Endothelial cell of umbilical vein (primary cell): ENCODE data around the gene PRXL2B. TPM values are rescaled to one million over a fixed set of nuclear protein-coding genes. Genes with fewer than 3 reads are reported as not detected.

Experiments
- BruUV-seq: library from RNA; stranded (reverse); fragments of 400-500 nt; replicated peaks from 2 replicates; lab custom pipeline; 2021; lab: Mats Ljungman, UMichigan
- CTCF ChIA-PET: fragments of 300-600, 350-600 bp; sonication (Branson Sonifier 250); formaldehyde crosslinking; loops from one replicate; lab custom pipeline; 2021; ENCODE audit warnings: antibody characterized with exemption, inconsistent platforms; lab: Charles Lee
- POLR2A ChIA-PET: fragments of 300-600, 350-600 bp; sonication (Branson Sonifier 250); formaldehyde crosslinking; loops from one replicate; lab custom pipeline; 2021; ENCODE audit warnings: antibody characterized with exemption, inconsistent platforms; lab: Charles Lee
- DNase-seq: peaks from one replicate; pipeline ENCODE4 v3.0.0-alpha.2; 2011; ENCODE audit warnings: low read depth, low spot score
- FAIRE-seq: peaks from 2 replicates; lab custom pipeline; 2011; peaks lifted over from hg19 to GRCh38; lab: Jason Lieb, UNC
- H2AFZ ChIP-seq: 2 replicates; pipeline ENCODE4 v1.6.0; 2012; ENCODE audit warnings: low read depth, low read length, control low read depth, inconsistent platforms
- H3K27ac ChIP-seq: 2 replicates; pipeline ENCODE4 v1.5.1; 2011; ENCODE audit warnings: low read depth, mild to moderate bottlenecking, control low read depth, low read length, moderate library complexity; ENCODE audit not compliant: insufficient read depth
- H3K27me3 ChIP-seq, 2 experiments: 2 replicates each; pipeline versions ENCODE4 v1.6.0 to v1.6.1; 2011; ENCODE audit warnings: low read length in 2 of 2, mixed read lengths in 1 of 2; ENCODE audit not compliant: control insufficient read depth in 2 of 2, insufficient read depth in 2 of 2
- H3K36me3 ChIP-seq, 2 experiments: 2 replicates in 1 of 2; 3 replicates in 1 of 2; pipeline ENCODE4 v1.5.1; 2011; ENCODE audit warnings: low read length in 2 of 2, mild to moderate bottlenecking in 1 of 2, moderate library complexity in 1 of 2; ENCODE audit not compliant: control insufficient read depth in 2 of 2, insufficient read depth in 2 of 2; ENCODE audit errors: extremely low read depth in 1 of 2
- H3K4me1 ChIP-seq: 3 replicates; pipeline ENCODE4 v1.5.1; 2011; ENCODE audit warnings: mild to moderate bottlenecking, low read length; ENCODE audit not compliant: control insufficient read depth, insufficient read depth; ENCODE audit errors: extremely low read depth
- H3K4me2 ChIP-seq: 2 replicates; pipeline ENCODE4 v1.6.1; 2011; ENCODE audit warnings: low read length, control low read depth, mixed read lengths; ENCODE audit not compliant: insufficient read depth
- H3K4me3 ChIP-seq, 3 experiments: fragments of 200-600 bp in 1 of 3; sonication (generic), shearing (Covaris generic) in 1 of 3; replicated peaks in 1 of 3; 2 replicates each; pipeline ENCODE4 v1.5.1; 2011 to 2016; ENCODE audit warnings: control low read depth in 3 of 3, low read length in 3 of 3, mild to moderate bottlenecking in 2 of 3, inconsistent platforms in 1 of 3, low read depth in 1 of 3, moderate library complexity in 1 of 3; ENCODE audit not compliant: insufficient read depth in 1 of 3
- H3K79me2 ChIP-seq: 2 replicates; pipeline ENCODE4 v1.6.0; 2012; ENCODE audit warnings: low read length, inconsistent platforms; ENCODE audit not compliant: control insufficient read depth, insufficient read depth
- H3K9ac ChIP-seq: replicated peaks from 2 replicates; pipeline ENCODE3; 2011; ENCODE audit warnings: low read length, control low read depth; ENCODE audit not compliant: insufficient read depth; ENCODE audit errors: extremely low read depth
- H3K9me1 ChIP-seq: replicated peaks from 3 replicates; pipeline ENCODE4 v1.6.0; 2011; ENCODE audit warnings: mild to moderate bottlenecking, low read length; ENCODE audit not compliant: control insufficient read depth, insufficient read depth; ENCODE audit errors: extremely low read depth
- H3K9me3 ChIP-seq: replicated peaks from 2 replicates; pipeline ENCODE4 v1.5.1; 2012; ENCODE audit warnings: low read length, inconsistent platforms; ENCODE audit not compliant: control insufficient read depth, insufficient read depth
- H4K20me1 ChIP-seq: replicated peaks from 2 replicates; pipeline ENCODE3; 2011; ENCODE audit warnings: mild to moderate bottlenecking, low read length; ENCODE audit not compliant: control insufficient read depth, insufficient read depth; ENCODE audit errors: extremely low read depth
- EZH2 ChIP-seq: IDR thresholded peaks from 2 replicates; pipeline ENCODE4 v1.6.1; 2012; ENCODE audit warnings: borderline replicate concordance, low read depth, mild to moderate bottlenecking, moderate library complexity, low read length, inconsistent platforms; ENCODE audit not compliant: severe bottlenecking
- FOS ChIP-seq: IDR thresholded peaks from 2 replicates; pipeline ENCODE4 v1.6.1; 2011; ENCODE audit warnings: mild to moderate bottlenecking, low read length, moderate library complexity, borderline replicate concordance; ENCODE audit not compliant: insufficient read depth
- GATA2 ChIP-seq: IDR thresholded peaks from 2 replicates; pipeline ENCODE4 v1.7.0; 2011; ENCODE audit warnings: low read depth, mild to moderate bottlenecking, moderate library complexity, mixed read lengths, low read length; ENCODE audit not compliant: insufficient read length, insufficient read depth
- JUN ChIP-seq: IDR thresholded peaks from 2 replicates; pipeline ENCODE4 v1.6.1; 2011; ENCODE audit warnings: borderline replicate concordance, low read depth; ENCODE audit not compliant: insufficient read length, insufficient read depth
- MYC ChIP-seq: IDR thresholded peaks from one replicate; pipeline ENCODE4 v1.6.1; 2011; ENCODE audit warnings: mild to moderate bottlenecking, low read depth, low read length
- POLR2A ChIP-seq: IDR thresholded peaks from 2 replicates; pipeline ENCODE4 v1.6.1; 2012; ENCODE audit warnings: low read depth, mild to moderate bottlenecking, control low read depth, low read length
- dilution Hi-C: fragments of 300-500 bp; cut with MboI; formaldehyde crosslinking; loops from one replicate; pipeline ENCODE4 v1.15.0; 2019; ENCODE audit warnings: low sequenced_read_pairs; ENCODE audit not compliant: extremely low pct_ligation_motif_present
- intact Hi-C: fragments of 100-400 bp; cut with micrococcal nuclease; formaldehyde crosslinking; loops from one replicate; pipeline ENCODE4 v1.10.0; 2022
- polyA plus RNA-seq, 4 experiments: library from polyadenylated mRNA; depleted of rRNA in 3 of 4; stranded (reverse) in 3 of 4; unstranded in 1 of 4; fragments of >200 nt; gene quantifications; 2 replicates each; pipeline versions ENCODE4 v1.2.1 to v1.2.3, GENCODE V29; 2011 to 2012; ENCODE audit warnings: missing spikeins in 1 of 4
- total RNA-seq: library from RNA; stranded (reverse); gene quantifications from 2 replicates; pipeline ENCODE4 v1.2.3, GENCODE V29; 2021
- TF ChIP-seq, protein P1 (sequence below): IDR thresholded peaks from 2 replicates; pipeline ENCODE4 v1.6.1; 2011; ENCODE audit not compliant: insufficient read depth, insufficient read length
- TF ChIP-seq, protein P2 (sequence below), 2 donors: IDR thresholded peaks; 1 replicate in 1 of 2; 2 replicates in 1 of 2; pipeline ENCODE4 v1.5.1; 2011; ENCODE audit warnings: low read length in 2 of 2, mild to moderate bottlenecking in 2 of 2, moderate library complexity in 2 of 2, control low read depth in 1 of 2, inconsistent platforms in 1 of 2, low read depth in 1 of 2; ENCODE audit not compliant: insufficient read depth in 1 of 2; ENCODE audit errors: extremely low read depth in 1 of 2

The PRXL2B gene
- total and polyA plus RNA-seq, 2 donors (not counting 3 experiments of a cell fraction or from before 2014, with no cell fraction given): 29.6 to 55.8 TPM

DNA sequence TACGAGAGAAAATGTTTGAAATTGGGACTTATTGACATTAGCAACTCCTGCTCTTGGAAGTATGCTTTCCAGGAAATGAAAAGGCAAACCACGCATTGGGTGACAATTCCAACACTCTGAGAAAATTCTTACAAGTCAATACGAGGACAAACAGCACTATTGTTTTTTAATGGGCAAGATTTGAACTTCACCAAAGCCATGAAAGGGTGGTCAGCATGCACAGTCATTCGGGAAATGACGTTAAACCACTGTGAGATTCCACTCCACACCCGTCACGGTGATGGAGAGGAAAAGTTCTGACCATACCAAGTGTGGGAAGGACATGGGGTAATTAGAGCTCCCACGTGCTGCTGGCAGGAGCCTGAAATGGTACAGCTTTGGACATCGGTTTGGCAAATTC, 12.2 kb upstream of the PRXL2B start:
- DNase-seq: no peak
- FAIRE-seq: peak; percentile 53
- dilution Hi-C loops (no loop called here), intact Hi-C loops (no loop called here)
- H3K9me3 ChIP-seq: no peaks in the 10 kb centered on the region
- no peak overlapping the region for H3K4me2 ChIP-seq
- no peak overlapping the region for H2AFZ ChIP-seq
- no peak overlapping the region for H3K27ac ChIP-seq
- no peak overlapping the region for H3K4me3 ChIP-seq
- BruUV-seq: no TSS peak
- H3K79me2 ChIP-seq: no peaks in the 10 kb centered on the region
- H4K20me1 ChIP-seq: no peaks in the 10 kb centered on the region
- TF ChIP-seq GATA2 (no peak), EZH2 (no peak), MYC (no peak), POLR2A (no peak), JUN (no peak), FOS (no peak)
- TF ChIP-seq, protein P1, sequence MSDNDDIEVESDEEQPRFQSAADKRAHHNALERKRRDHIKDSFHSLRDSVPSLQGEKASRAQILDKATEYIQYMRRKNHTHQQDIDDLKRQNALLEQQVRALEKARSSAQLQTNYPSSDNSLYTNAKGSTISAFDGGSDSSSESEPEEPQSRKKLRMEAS: no peak
- TF ChIP-seq, protein P2, sequence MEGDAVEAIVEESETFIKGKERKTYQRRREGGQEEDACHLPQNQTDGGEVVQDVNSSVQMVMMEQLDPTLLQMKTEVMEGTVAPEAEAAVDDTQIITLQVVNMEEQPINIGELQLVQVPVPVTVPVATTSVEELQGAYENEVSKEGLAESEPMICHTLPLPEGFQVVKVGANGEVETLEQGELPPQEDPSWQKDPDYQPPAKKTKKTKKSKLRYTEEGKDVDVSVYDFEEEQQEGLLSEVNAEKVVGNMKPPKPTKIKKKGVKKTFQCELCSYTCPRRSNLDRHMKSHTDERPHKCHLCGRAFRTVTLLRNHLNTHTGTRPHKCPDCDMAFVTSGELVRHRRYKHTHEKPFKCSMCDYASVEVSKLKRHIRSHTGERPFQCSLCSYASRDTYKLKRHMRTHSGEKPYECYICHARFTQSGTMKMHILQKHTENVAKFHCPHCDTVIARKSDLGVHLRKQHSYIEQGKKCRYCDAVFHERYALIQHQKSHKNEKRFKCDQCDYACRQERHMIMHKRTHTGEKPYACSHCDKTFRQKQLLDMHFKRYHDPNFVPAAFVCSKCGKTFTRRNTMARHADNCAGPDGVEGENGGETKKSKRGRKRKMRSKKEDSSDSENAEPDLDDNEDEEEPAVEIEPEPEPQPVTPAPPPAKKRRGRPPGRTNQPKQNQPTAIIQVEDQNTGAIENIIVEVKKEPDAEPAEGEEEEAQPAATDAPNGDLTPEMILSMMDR (IDR thresholded peaks at IDR 0.05; ENCODE audit: extremely low read depth in 1 of 2, insufficient read depth in 1 of 2, low read depth in 1 of 2, low read length in 2 of 2): no peak
- ChIA-PET POLR2A (no interaction called here), CTCF (interaction anchor here (0.7 kb wide), 1 partner anchor 13 kb away, joined by 3 read pairs; no protein-coding TSS in a partner anchor)
- H3K4me1 ChIP-seq: peaks cover 13% of the 10 kb centered on the region
- H3K9me1 ChIP-seq: no peaks in the 10 kb centered on the region
- peaks cover 2 to 4% of the 10 kb centered on the region in 2 experiments for H3K27me3 ChIP-seq
- H3K36me3 ChIP-seq: no peaks in the 10 kb centered on the region
- H3K9ac ChIP-seq: no peak overlapping the region
